ENCODE measurements around the gene GIN1. TPM values are rescaled to one million over a fixed set of nuclear protein-coding genes. Genes with fewer than 3 reads are reported as not detected.

GIN1 gene
- total RNA-seq, 120 experiments from 2014 or later = 6.3 to 18.9 (median 12.1) TPM

Other genes starting within 250 kb of the GIN1 start
- 10 to 100 TPM; 44.0 to 92.9 (median 74.6) TPM for gene PPIP5K2, start 163 bp upstream of the GIN1 start, total RNA-seq
- 10 to 100 TPM; 21.8 to 45.7 (median 34.8) TPM for gene MACIR, start 138.6 kb upstream of the GIN1 start, total RNA-seq

Data from dorsolateral prefrontal cortex (tissue), 118 donors.